Spinal cord (tissue), 10 donors: Measurements from ENCODE around the gene MADCAM1. TPM values are rescaled to one million over a fixed set of nuclear protein-coding genes. Genes with fewer than 3 reads are reported as not detected.

ENCODE experiments used
- DNase-seq, 6 donors: peaks; one replicate each; pipeline versions ENCODE4 v3.0.0 to v3.0.0-alpha.2; 2013 to 2015; ENCODE audit warnings: low spot score in 6 of 6, low read depth in 4 of 6
- H3K27ac ChIP-seq: one replicate; pipeline ENCODE4 v1.5.1; 2013; ENCODE audit warnings: low read depth, low read length, control low read depth
- H3K27me3 ChIP-seq: one replicate; pipeline ENCODE4 v1.6.1; 2013; ENCODE audit warnings: low read length; ENCODE audit not compliant: control insufficient read depth, insufficient read depth
- H3K36me3 ChIP-seq: one replicate; pipeline ENCODE4 v1.6.1; 2013; ENCODE audit warnings: low read length; ENCODE audit not compliant: control insufficient read depth, insufficient read depth
- H3K4me1 ChIP-seq: one replicate; pipeline ENCODE4 v1.6.1; 2013; ENCODE audit warnings: low read length; ENCODE audit not compliant: control insufficient read depth, insufficient read depth
- H3K4me3 ChIP-seq: one replicate; pipeline ENCODE4 v1.5.1; 2013; ENCODE audit warnings: low read depth, low read length, control low read depth
- H3K9me3 ChIP-seq: one replicate; pipeline ENCODE4 v1.6.1; 2013; ENCODE audit warnings: low read length; ENCODE audit not compliant: control insufficient read depth, insufficient read depth
- WGBS: methylation state at CpG from one replicate; pipeline ENCODE4 v1.1.5; 2013; ENCODE audit warnings: missing lambda C conversion rate; ENCODE audit not compliant: insufficient coverage; 5-methylcytosine and 5-hydroxymethylcytosine counted together
- polyA plus RNA-seq, 2 donors: library from polyadenylated mRNA; unstranded; fragments of 120-200 nt; gene quantifications; one replicate each; pipeline ENCODE4 v1.2.1, GENCODE V29; 2013; ENCODE audit not compliant: insufficient read length in 2 of 2
- total RNA-seq, 2 donors: library from RNA; depleted of rRNA in 1 of 2; stranded (reverse); fragments of 120-200 nt in 1 of 2; fragments of >200 nt in 1 of 2; gene quantifications; one replicate each; pipeline versions ENCODE4 v1.2.3 to v1.2.4, GENCODE V29; 2013 to 2014
- donor health status: healthy.

Gene MADCAM1
- total and polyA plus RNA-seq, 4 donors, result 0.40 to 7.1 (median 4.0) TPM

- WGBS, result 83% methylated on average over 36 of the region's 40 CpGs
- no peak for DNase-seq
Measured at GRCh38 chr19:538641-539428, 42.5 kb downstream of the MADCAM1 start.

GRCh38 chr19:539429-540030 lies 43.2 kb downstream of the MADCAM1 start:
- H3K4me3 ChIP-seq, result no peak overlapping the region
- no peaks in the 10 kb centered on the region for H3K27me3 ChIP-seq
- no peaks in the 10 kb centered on the region for H3K9me3 ChIP-seq
- peaks cover 91% of the 10 kb centered on the region for H3K36me3 ChIP-seq
- peaks cover 10% of the 10 kb centered on the region for H3K4me1 ChIP-seq
- no peak overlapping the region for H3K27ac ChIP-seq
- no peak for DNase-seq
- 90% methylated on average over 27 of the region's 30 CpGs for WGBS

More at GRCh38 chr19:538641-539428, 42.5 kb downstream of the MADCAM1 start:
- peaks cover 93% of the 10 kb centered on the region for H3K36me3 ChIP-seq
- no peaks in the 10 kb centered on the region for H3K27me3 ChIP-seq
- H3K27ac ChIP-seq, result no peak overlapping the region
- no peaks in the 10 kb centered on the region for H3K9me3 ChIP-seq
- H3K4me1 ChIP-seq, result peaks cover 16% of the 10 kb centered on the region
- H3K4me3 ChIP-seq, result no peak overlapping the region

GRCh38 chr19:540867-541637 lies 44.8 kb downstream of the MADCAM1 start:
- Histone ChIP-seq H3K4me1 (no peaks in the 10 kb centered on the region), H3K36me3 (peaks cover 77% of the 10 kb centered on the region), H3K4me3 (no peak overlapping the region), H3K9me3 (no peaks in the 10 kb centered on the region), H3K27ac (no peak overlapping the region), H3K27me3 (no peaks in the 10 kb centered on the region)
- WGBS, result 91% methylated on average over 46 of the region's 51 CpGs
- DNase-seq, result no peak

GRCh38 chr19:541699-542098 lies 45.4 kb downstream of the MADCAM1 start:
- 93% methylated on average over 22 of the region's 26 CpGs for WGBS

GRCh38 chr19:542173-542866 lies 46.0 kb downstream of the MADCAM1 start:
- H3K9me3 ChIP-seq, result no peaks in the 10 kb centered on the region
- no peaks in the 10 kb centered on the region for H3K4me1 ChIP-seq
- no peaks in the 10 kb centered on the region for H3K27me3 ChIP-seq
- 89% methylated on average over 34 of the region's 34 CpGs for WGBS
- peaks cover 64% of the 10 kb centered on the region for H3K36me3 ChIP-seq
- H3K4me3 ChIP-seq, result no peak overlapping the region
- DNase-seq, result no peak
- no peak overlapping the region for H3K27ac ChIP-seq

More at GRCh38 chr19:541699-542098, 45.4 kb downstream of the MADCAM1 start:
- Histone ChIP-seq H3K4me1 (no peaks in the 10 kb centered on the region), H3K4me3 (no peak overlapping the region), H3K27ac (no peak overlapping the region), H3K9me3 (no peaks in the 10 kb centered on the region), H3K36me3 (peaks cover 70% of the 10 kb centered on the region), H3K27me3 (no peaks in the 10 kb centered on the region)
- DNase-seq, result no peak

- Histone ChIP-seq H3K4me1 (no peaks in the 10 kb centered on the region), H3K9me3 (no peaks in the 10 kb centered on the region), H3K27me3 (no peaks in the 10 kb centered on the region), H3K4me3 (no peak within 1 kb of the TSS), H3K27ac (no peak within 1 kb of the TSS), H3K36me3 (peaks cover 48% of the 10 kb centered on the region)
- WGBS, result 65% methylated on average over 22 of the region's 31 CpGs
- no peak for DNase-seq
Measured at GRCh38 chr19:543910-544608, 47.8 kb downstream of the MADCAM1 start, which contains the start of gene GZMM. TSS of gene GZMM (plus strand) at chr19:544053. CDS start at chr19:544072, 19 bp downstream.

- DNase-seq, result no peak
- Histone ChIP-seq H3K27me3 (no peaks in the 10 kb centered on the region), H3K36me3 (peaks cover 26% of the 10 kb centered on the region), H3K4me3 (no peak overlapping the region), H3K27ac (no peak overlapping the region), H3K9me3 (no peaks in the 10 kb centered on the region), H3K4me1 (peaks cover 4% of the 10 kb centered on the region)
- WGBS, result 90% methylated on average over 15 of the region's 15 CpGs
Measured at GRCh38 chr19:547117-547516, 50.8 kb downstream of the MADCAM1 start.

- peaks cover 16% of the 10 kb centered on the region for H3K36me3 ChIP-seq
- H3K4me1 ChIP-seq, result peaks cover 4% of the 10 kb centered on the region
- 84% methylated on average over 20 of the region's 26 CpGs for WGBS
Measured at GRCh38 chr19:547836-548720, 51.8 kb downstream of the MADCAM1 start.

More at GRCh38 chr19:547836-548720, 51.8 kb downstream of the MADCAM1 start:
- Histone ChIP-seq H3K27me3 (no peaks in the 10 kb centered on the region), H3K4me3 (no peak overlapping the region), H3K27ac (no peak overlapping the region), H3K9me3 (no peaks in the 10 kb centered on the region)
- DNase-seq, result no peak
